Sigmoid colon (tissue), 7 donors: ENCODE measurements around the gene TXNL4A. TPM values are rescaled to one million over a fixed set of nuclear protein-coding genes. Genes with fewer than 3 reads are reported as not detected.
A peak's percentile ranks its signal among the peaks of the same experiment; 100 is the strongest.

Experiments used
- DNase-seq: peaks from one replicate; pipeline ENCODE4 v3.0.0-alpha.2; 2019
- H3K27ac ChIP-seq, 4 donors: fragments of 200-600 bp; sonication (generic); one replicate each; pipeline ENCODE4 v1.5.1; 2016 to 2019; ENCODE audit warnings: mild to moderate bottlenecking in 1 of 4
- H3K27me3 ChIP-seq, 3 donors: fragments of 200-600 bp; sonication (generic); one replicate each; pipeline ENCODE4 v1.5.1; 2019; ENCODE audit warnings: mild to moderate bottlenecking in 1 of 3
- H3K36me3 ChIP-seq, 4 donors: fragments of 200-600 bp; sonication (generic); one replicate each; pipeline ENCODE4 v1.5.1; 2016 to 2019
- H3K4me1 ChIP-seq, 4 donors: fragments of 200-600 bp; sonication (generic); one replicate each; pipeline ENCODE4 v1.5.1; 2017 to 2019
- H3K4me3 ChIP-seq, 4 donors: fragments of 200-600 bp; sonication (generic); one replicate each; pipeline ENCODE4 v1.5.1; 2017 to 2019; ENCODE audit warnings: mild to moderate bottlenecking in 2 of 4, moderate library complexity in 1 of 4
- H3K9me3 ChIP-seq, 4 donors: fragments of 200-600 bp in 3 of 4; sonication (generic) in 3 of 4; one replicate each; pipeline versions ENCODE4 v1.5.1 to v1.6.1; 2013 to 2019
- EP300 ChIP-seq, 4 donors: sonication (generic); formaldehyde crosslinking; IDR thresholded peaks; one replicate each; pipeline ENCODE4 v1.6.1; 2017; ENCODE audit warnings: antibody characterized with exemption in 4 of 4
- POLR2A ChIP-seq, 2 donors: fragments of 450-650 bp; IDR thresholded peaks; one replicate each; pipeline ENCODE4 v1.6.1; 2016; ENCODE audit warnings: antibody characterized with exemption in 2 of 2, mild to moderate bottlenecking in 2 of 2, moderate library complexity in 2 of 2
- POLR2AphosphoS5 ChIP-seq, 4 donors: sonication (generic); formaldehyde crosslinking; IDR thresholded peaks; one replicate each; pipeline ENCODE4 v1.6.1; 2017; ENCODE audit warnings: antibody characterized with exemption in 4 of 4
- WGBS, 2 donors: extraction: QIAGEN DNeasy Blood & Tissue Kit; methylation state at CpG; one replicate each; pipeline ENCODE4 v1.1.7; 2013; 5-methylcytosine and 5-hydroxymethylcytosine counted together
- intact Hi-C: fragments of 100-400 bp; cut with DNase I; formaldehyde crosslinking; loops from one replicate; pipeline ENCODE4 v1.15.1; 2023
- polyA plus RNA-seq, 3 donors: library from polyadenylated mRNA; stranded (reverse); fragments of 200-250 nt; gene quantifications; one replicate each; pipeline ENCODE4 v1.2.3, GENCODE V29; 2013
- total RNA-seq, 4 donors: library from RNA; depleted of rRNA; stranded (reverse); fragments of >200 nt; gene quantifications; one replicate each; pipeline ENCODE4 v1.1.0, GENCODE V29; 2016
- TF ChIP-seq, protein P1 (sequence below), 4 experiments: fragments of 450-650 bp in 3 of 4; fragments of 200-600 bp in 1 of 4; IDR thresholded peaks; one replicate each; pipeline ENCODE4 v1.5.1; 2016 to 2019; ENCODE audit warnings: antibody characterized with exemption in 4 of 4, mild to moderate bottlenecking in 3 of 4, moderate library complexity in 2 of 4
- donor health status: healthy with polysubstance abuse.
- donor health status: Bipolar disorder and iron deficiency.
- donor health status: healthy.

The TXNL4A gene
- total and polyA plus RNA-seq, 7 donors: 16.9 to 85.3 (median 32.9) TPM

DNA sequence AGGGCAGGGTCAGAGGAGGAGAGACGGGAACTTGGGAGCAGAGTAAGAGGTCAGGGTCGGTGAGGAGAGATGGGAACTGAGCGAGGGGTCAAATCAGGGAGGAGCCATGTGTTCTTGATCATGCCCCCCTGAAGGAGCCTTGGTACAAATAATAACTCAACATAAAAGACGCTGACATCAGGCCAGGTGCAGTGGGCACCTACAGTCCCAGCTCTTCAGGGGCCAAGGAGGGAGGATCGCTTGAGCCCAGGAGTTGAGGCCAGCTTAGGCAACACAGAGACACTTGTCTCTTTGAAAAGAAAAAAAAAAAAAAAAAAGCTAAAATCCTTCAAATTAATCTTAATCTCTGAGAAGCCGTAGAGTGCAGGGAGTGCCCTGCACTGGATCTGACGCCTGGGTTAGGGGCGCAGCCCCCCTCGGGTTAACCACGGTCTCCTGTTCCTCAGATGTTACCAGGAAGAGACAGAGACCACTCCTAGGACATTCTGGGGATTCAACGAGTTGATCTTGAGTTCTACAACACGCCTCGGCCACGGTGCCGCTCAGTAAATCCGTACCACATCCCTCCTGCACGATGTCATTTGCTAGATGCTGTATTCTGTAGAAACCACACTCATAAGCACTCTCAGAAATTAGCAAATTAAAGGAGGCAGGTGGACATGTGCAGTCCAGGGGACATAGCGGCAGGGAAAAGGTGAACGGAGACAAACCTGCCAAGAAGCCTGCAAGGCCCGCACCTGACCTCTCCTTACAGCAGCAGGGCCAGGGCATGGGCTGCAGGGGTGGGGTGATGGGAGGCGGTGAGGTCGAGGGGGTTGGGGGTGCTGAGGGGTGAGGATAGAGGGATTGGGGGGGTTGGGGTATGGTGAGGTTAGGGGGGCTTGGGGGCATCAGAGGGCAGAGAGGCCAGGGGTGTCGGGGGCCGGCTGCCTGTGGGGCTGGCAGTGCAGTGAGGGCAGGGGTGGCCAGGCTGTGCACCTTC, 66.1 kb downstream of the TXNL4A start:
- Histone ChIP-seq H3K36me3 (peaks cover 7 to 14% (median 8%) of the 10 kb centered on the region in 4 donors), H3K9me3 (no peaks in the 10 kb centered on the region), H3K4me3 (no peak overlapping the region), H3K27ac (no peak overlapping the region), H3K4me1 (peaks cover 0 to 14% (median 0%) of the 10 kb centered on the region in 4 donors), H3K27me3 (no peaks in the 10 kb centered on the region)
- TF ChIP-seq, protein P1, sequence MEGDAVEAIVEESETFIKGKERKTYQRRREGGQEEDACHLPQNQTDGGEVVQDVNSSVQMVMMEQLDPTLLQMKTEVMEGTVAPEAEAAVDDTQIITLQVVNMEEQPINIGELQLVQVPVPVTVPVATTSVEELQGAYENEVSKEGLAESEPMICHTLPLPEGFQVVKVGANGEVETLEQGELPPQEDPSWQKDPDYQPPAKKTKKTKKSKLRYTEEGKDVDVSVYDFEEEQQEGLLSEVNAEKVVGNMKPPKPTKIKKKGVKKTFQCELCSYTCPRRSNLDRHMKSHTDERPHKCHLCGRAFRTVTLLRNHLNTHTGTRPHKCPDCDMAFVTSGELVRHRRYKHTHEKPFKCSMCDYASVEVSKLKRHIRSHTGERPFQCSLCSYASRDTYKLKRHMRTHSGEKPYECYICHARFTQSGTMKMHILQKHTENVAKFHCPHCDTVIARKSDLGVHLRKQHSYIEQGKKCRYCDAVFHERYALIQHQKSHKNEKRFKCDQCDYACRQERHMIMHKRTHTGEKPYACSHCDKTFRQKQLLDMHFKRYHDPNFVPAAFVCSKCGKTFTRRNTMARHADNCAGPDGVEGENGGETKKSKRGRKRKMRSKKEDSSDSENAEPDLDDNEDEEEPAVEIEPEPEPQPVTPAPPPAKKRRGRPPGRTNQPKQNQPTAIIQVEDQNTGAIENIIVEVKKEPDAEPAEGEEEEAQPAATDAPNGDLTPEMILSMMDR (IDR thresholded peaks at IDR 0.05): no peak
- no peak for TF ChIP-seq EP300 (IDR thresholded peaks at IDR 0.05)
- no peak for TF ChIP-seq POLR2A (IDR thresholded peaks at IDR 0.05)
- TF ChIP-seq POLR2AphosphoS5 (IDR thresholded peaks at IDR 0.05): no peak
- intact Hi-C loops: no loop called here
- WGBS, 2 donors: 97% methylated on average over 24 of the region's 24 CpGs
- DNase-seq: peak; percentile 22

Other genes starting within 250 kb of the TXNL4A start
- gene KCNG2, start 190.6 kb downstream of the TXNL4A start, total RNA-seq: under 1 TPM in 1 of 4 donors, not detected in 3; 0.41 TPM
- under 1 TPM in 1 of 3 donors, not detected in 2; 0.15 TPM for gene KCNG2, start 190.6 kb downstream of the TXNL4A start, polyA plus RNA-seq
- gene SLC66A2, start 36.9 kb downstream of the TXNL4A start, total RNA-seq: 10 to 100 TPM; 27.3 to 33.2 (median 32.0) TPM
- gene SLC66A2, start 36.9 kb downstream of the TXNL4A start, polyA plus RNA-seq: 10 to 100 TPM; 36.0 to 59.4 (median 49.2) TPM
- gene HSBP1L1, start 23.9 kb downstream of the TXNL4A start, total RNA-seq: 10 to 100 TPM; 15.8 to 21.0 (median 19.3) TPM
- gene HSBP1L1, start 23.9 kb downstream of the TXNL4A start, polyA plus RNA-seq: 10 to 100 TPM; 37.9 to 86.5 (median 51.1) TPM
- 10 to 100 TPM; 20.2 to 39.5 (median 28.4) TPM for gene RBFA, start 45.9 kb upstream of the TXNL4A start, total RNA-seq
- 10 to 100 TPM in 2 of 3 donors, 1 to 10 TPM in 1; 9.0 to 21.5 (median 10.8) TPM for gene RBFA, start 45.9 kb upstream of the TXNL4A start, polyA plus RNA-seq
- 10 to 100 TPM; 13.0 to 18.0 (median 13.3) TPM for gene ADNP2, start 120.7 kb upstream of the TXNL4A start, total RNA-seq
- 10 to 100 TPM in 1 of 3 donors, 1 to 10 TPM in 2; 3.6 to 10.3 (median 4.9) TPM for gene ADNP2, start 120.7 kb upstream of the TXNL4A start, polyA plus RNA-seq